GM19455 (cell line): ENCODE measurements around the gene PPP1R14C.

Source experiments
- ATAC-seq: cut with Tn5 transposase; IDR thresholded peaks from one replicate; pipeline ENCODE4 v1.9.1; 2021; ENCODE audit not compliant: unreplicated experiment

Gene PPP1R14C

GRCh38 chr6:150290429-150290828 is 147.6 kb downstream of the PPP1R14C start:
- ATAC-seq = no peak

DNA sequence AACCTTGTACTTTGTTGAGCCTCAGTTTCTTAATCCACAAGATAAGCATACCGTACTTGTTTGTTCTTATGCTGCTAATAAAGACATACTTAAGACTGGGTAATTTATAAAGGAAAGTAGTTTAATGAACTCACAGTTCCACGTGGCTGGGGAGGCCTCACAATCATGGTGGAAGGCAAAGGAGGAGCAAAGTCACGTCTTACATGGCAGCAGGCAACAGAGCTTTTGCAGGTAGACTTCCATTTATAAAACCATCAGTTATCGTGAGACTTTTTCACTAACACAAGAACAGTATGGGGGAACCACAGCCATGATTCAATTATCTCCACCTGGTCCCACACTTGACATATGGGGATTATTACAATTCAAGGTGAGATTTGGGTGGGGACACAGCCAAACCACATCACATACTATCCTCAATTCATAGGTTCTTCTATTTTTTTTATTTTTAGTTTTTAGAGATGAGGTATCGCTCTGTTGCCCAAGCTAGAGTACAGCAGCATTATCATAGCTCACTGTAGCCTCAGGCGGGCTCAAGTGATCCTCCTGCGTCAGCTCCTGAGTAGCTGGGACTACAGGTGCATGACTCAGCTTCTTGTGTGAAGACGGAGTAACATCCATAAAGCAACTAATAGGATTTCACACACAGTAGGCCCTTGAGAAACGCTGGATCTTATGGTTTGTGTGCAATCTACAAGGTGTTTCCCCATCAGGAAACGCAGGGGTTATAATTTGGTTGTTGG is 149.3 kb downstream of the PPP1R14C start:
- no peak for ATAC-seq

GRCh38 chr6:150293019-150293418 is 150.2 kb downstream of the PPP1R14C start:
- no peak for ATAC-seq

DNA sequence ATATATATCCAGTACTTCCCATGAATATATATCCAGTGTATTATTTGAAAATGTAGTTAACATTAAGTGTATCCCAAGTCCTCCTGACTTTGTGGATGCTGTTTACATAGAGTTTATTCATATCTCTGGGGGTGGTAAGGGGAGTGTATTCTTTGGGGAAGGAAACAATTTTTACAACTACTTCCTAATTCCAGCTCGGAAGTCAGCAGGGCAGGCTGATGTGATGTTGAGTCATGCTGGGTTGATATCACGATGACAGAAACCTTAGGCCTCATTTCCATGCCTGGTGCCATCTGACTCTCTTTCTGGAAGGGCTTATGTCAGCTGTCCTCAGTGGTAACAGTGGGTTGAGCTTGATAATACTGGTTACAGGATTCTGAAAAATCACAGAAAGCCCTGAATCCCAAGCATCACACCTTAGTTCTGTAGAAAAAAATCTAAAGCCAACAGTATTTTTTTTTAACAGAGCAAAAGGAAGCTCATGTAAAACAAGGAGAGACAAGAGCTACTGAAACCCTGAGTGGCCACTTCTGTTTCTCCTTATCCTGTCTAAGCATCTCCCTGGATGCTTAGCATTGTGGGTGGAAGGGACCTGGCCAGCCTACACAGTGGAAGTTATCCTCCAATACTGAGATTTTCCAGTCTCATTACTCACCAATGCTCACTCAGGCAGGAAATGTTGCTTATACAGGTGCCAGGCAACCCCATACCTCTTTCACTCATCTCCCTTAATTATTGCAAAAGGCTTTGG is 150.8 kb downstream of the PPP1R14C start:
- ATAC-seq = no peak

DNA sequence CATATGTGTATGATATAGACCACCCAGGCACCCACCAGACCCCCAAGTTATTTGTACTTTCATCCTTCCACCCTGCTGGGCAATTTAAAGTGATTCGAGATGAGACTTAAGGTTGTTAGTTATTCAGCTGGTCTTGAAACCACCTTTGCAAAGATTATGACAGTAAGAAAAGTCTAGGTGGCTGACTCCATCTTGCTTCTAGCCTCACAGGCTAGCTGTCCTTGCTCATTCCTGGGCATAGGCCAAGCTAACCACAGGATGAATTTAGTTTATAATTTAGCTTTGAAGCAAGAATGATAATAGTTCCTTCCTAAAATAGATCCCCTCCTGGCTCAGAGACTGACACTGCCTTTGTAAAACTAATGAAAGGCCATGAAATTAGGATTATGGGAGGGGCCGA is 154.0 kb downstream of the PPP1R14C start:
- no peak for ATAC-seq

DNA sequence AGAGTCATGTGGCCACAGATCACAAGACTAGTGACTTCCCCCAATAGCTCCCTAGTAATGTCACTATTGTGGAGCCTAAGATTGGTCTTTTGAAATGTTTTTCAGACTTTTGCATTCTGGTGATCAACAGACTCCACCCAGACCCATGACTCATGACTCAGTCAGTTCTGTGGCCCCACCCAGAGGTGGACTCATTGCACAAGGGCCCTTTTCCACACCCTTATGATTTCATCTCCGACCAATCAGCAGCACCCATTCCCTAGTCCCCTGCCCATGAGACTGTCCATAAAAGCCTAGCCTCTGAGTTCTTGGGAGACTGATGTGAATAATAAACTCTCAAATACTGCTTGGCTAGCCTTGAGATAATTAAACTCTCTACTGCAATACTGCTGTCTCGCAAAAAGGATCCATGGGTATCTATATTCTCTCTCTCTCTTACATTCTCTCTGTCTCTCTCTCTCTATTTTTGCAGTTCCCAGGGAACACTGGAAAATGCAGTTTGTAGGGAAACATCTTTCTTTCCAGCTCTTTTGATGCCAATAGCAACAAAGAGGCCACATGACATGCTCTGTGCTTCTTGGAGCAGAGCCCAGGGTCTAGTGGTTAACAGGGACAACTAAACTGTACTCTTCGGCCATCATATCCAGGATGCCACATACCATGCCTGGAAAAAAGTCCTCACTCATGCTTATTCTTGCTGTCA is 154.6 kb downstream of the PPP1R14C start:
- no peak for ATAC-seq

- no peak for ATAC-seq
Observed at GRCh38 chr6:150298030-150298380, 155.2 kb downstream of the PPP1R14C start.

- no peak for ATAC-seq
Observed at GRCh38 chr6:150298676-150299075, 155.8 kb downstream of the PPP1R14C start.
